Cardiac septum (tissue), 1 donor: ENCODE data around the gene MEGF8. TPM values are rescaled to one million over a fixed set of nuclear protein-coding genes. Genes with fewer than 3 reads are reported as not detected.

Experiments used
- DNase-seq: peaks from one replicate; pipeline ENCODE4 v3.0.0-alpha.2; 2020; ENCODE audit warnings: low spot score
- intact Hi-C: fragments of 100-400 bp; cut with DNase I; formaldehyde crosslinking; loops from one replicate; pipeline ENCODE4 v1.14.0; 2022
- total RNA-seq: library from RNA; stranded (reverse); fragmentation: NEBNext Ultra II Directional; extraction: Animal tissue kit (Norgen Biotek cat#: 25700); gene quantifications from one replicate; pipeline ENCODE4 v1.2.1, GENCODE V29; 2021
- donor health status: DM: no; HTN: no; CAD: no.

Gene MEGF8
- total RNA-seq, 1 donor from 2014 or later, result 45.8 TPM

DNA sequence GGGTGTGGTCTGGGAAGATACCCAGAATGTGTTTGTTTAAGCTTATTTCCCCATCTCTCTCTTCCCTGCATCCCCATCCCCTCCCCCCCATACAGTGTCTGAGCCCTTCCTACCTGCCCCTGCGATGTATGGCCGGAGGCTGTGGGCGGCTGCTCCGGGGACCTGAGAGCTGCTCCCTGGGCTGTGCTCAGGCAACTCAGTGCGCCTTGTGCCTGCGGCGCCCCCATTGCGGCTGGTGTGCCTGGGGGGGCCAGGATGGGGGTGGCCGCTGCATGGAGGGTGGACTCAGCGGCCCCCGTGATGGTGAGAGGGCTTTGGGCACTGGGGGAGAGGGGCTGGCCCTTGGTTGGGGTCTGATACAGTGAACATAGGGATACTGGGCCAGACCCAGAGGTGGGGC is 42.9 kb downstream of the MEGF8 start:
- intact Hi-C loops, result no loop called here
- no peak for DNase-seq

DNA sequence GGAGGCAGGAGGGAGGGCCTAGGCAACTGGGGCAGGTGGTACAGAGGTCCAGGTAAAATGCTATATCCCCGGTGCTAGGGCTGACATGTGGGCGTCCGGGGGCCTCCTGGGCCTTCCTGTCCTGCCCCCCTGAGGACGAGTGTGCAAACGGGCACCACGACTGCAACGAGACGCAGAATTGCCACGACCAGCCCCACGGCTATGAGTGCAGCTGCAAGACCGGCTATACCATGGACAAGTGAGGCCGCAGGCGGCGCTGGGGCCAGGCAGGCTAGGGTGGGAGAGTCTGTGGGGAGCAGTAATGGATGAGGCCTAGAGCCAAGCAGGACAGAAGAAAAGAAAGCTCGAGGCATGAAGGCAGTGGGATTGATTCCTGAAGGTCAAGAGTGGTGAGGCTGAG is 43.3 kb downstream of the MEGF8 start:
- intact Hi-C loops, result no loop called here
- DNase-seq, result no peak

DNA sequence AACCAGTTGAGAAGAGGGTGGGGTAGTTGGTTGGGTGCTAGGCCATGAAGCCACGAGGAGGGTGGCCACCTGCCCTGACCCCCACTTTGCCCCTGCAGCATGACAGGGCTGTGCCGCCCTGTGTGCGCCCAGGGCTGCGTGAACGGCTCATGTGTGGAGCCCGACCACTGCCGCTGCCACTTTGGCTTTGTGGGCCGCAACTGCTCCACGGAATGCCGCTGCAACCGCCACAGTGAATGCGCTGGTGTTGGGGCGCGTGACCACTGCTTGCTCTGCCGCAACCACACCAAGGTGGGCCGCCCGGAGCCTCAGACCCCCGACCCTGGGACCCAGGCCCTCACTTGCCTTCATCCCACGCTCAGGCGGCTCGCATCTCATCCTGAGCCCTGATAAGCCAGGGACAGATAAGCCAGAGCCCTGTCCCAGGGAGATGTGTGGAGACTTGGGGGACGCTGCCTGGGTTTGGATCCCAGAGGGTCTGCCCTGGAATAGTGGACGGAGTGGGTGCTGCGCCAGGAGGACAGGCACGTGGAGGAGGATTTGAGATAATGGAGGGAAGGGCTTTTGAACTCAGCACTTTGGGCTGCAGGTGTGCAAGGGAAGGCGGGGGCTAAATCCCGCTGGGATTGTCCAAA is 44.1 kb downstream of the MEGF8 start:
- intact Hi-C loops, result no loop called here
- DNase-seq, result no peak

DNA sequence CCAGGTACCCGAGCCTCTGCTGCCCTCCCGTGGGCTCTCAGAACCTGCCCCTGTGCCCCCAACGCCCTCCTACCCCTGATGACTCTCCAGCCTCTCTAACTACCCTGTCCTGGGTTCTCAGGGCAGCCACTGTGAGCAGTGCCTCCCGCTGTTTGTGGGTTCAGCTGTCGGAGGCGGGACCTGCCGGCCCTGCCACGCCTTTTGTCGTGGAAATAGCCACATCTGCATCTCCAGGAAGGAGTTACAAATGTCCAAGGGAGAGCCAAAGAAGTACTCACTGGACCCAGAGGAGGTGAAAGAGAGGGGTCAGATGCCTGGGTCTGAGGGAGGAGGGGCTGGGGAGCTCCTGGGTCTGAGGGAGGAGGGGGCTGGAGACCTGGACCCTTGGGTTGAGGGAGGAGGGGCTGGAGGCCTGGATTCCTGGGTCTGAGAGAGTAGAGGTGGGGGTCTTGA is 44.7 kb downstream of the MEGF8 start:
- DNase-seq, result no peak
- intact Hi-C loops, result no loop called here

DNA sequence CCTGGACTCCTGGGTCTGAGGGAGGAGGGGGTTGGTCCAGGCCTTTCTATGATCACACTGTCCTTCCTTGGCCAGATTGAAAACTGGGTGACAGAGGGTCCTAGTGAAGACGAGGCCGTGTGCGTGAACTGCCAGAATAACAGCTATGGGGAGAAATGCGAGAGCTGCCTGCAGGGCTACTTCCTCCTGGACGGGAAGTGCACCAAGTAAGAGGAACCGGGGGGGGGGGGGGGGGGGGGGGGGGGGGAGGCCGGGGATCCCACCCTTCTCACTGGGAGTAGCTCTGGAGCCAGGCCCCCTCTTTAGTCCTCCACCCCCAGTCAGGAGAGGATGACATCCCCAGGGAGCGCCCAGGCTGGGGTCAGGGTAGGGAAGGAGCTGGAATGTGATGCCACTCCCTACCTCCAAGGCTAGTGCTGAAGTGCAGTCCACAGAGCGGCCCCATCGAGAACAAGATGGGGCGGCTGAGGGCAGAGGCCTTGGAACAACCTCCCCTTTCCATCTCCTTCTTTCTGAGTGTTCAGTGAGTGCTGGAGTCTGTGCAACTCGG is 45.3 kb downstream of the MEGF8 start:
- DNase-seq, result no peak
- intact Hi-C loops, result no loop called here

DNA sequence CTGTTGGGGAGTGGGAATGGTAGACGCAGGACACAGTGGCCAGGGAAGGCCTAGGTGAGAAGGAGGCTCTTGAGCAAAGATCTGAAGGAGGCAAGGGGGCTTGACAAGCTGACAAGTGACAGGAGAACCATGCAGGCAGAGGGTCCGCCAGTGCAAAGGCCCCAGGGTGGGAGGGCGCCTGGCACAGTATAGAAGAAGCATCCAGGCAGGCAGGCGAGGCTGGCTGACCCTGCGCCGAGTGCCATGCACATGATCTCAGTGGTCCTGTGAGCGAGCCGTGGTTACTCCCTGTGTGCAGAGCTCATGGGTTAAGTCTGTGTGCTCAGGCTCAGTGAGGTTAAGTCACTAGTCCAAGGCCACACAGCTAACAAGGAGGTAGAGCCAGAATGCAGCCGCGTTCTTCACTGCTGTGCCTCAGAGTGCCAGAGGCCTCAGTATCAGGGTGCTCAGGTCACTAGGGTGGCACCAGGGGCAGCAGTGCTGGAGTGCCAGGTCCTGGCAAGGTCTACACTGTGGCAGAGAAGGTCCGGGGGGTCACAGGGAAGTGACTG is 49.5 kb downstream of the MEGF8 start:
- intact Hi-C loops, result no loop called here
- no peak for DNase-seq

DNA sequence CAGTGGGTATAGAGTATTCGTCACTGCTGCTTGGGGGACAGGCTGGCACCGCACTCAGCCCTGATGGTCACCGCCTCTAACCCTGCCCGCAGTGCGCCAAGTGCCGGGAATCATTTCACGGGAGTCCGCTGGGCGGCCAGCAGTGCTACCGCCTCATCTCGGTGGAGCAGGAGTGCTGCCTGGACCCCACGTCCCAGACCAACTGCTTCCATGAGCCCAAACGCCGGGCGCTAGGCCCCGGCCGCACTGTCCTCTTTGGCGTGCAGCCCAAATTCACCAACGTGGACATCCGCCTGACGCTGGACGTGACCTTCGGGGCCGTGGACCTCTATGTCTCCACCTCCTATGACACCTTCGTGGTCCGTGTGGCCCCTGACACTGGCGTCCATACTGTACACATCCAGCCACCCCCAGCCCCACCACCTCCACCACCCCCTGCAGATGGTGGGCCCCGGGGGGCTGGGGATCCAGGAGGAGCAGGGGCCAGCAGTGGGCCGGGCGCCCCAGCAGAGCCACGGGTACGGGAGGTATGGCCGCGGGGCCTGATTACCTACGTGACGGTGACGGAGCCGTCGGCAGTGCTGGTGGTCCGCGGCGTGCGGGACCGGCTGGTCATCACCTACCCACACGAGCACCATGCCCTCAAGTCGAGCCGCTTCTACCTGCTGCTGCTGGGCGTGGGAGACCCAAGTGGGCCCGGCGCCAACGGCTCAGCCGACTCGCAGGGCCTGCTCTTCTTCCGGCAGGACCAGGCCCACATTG is 50.2 kb downstream of the MEGF8 start:
- intact Hi-C loops, result no loop called here
- no peak for DNase-seq

DNA sequence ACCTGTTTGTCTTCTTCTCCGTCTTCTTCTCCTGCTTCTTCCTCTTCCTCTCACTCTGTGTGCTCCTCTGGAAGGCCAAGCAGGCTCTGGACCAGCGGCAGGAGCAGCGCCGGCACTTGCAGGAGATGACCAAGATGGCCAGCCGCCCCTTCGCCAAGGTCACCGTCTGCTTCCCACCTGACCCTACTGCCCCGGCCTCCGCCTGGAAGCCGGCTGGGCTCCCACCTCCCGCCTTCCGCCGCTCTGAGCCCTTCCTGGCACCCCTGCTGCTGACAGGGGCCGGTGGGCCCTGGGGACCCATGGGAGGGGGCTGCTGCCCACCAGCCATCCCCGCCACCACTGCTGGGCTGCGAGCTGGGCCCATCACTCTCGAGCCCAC is 50.7 kb downstream of the MEGF8 start:
- intact Hi-C loops, result no loop called here
- no peak for DNase-seq

DNA sequence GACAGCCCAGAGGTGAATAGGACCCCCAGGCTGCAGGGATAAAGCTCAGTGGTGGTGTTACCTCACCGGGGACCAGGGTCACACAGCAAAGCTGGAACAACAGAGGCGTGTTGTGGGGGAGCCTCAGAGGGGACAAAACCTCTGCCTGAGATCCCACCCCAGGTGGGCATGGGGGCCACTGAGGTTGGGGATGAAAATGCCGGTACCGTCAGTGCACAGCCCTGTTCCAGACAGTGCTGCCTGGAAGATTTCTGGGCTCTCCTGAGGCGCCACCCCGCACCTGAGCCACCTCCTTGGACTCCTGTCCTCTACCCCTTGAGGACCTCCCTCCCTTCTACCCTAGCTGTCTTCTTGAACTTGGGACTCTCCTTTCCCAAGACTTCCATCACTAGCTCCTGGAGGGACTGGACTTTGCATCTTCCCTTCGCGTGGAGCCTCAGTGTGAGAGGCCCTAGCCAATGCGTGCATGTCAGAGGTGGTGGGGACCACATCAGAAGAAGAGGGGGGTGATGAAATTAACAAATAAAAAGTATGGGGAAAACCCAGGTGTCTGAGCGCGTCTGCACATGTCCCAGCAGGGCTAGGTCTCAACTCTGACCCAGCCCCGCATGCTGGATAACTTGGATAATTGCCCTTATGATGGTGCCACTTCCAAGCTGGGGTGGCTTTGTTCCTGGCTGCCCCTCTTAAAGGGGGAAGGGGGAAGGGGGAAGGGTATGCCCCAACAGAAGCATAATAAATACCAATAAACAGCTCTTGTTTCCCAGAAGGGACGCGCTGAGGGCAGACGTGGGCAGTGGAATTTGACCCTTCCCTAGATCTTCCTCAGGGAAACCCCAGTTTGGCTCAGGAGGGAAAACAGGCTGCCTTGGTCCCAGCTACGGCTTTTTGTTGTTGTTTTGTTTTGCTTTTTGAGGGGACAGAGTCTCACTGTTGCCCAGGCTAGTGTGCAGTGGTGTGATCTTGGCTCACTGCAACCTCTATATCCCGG is 53.1 kb downstream of the MEGF8 start:
- DNase-seq, result no peak
- intact Hi-C loops, result no loop called here

DNA sequence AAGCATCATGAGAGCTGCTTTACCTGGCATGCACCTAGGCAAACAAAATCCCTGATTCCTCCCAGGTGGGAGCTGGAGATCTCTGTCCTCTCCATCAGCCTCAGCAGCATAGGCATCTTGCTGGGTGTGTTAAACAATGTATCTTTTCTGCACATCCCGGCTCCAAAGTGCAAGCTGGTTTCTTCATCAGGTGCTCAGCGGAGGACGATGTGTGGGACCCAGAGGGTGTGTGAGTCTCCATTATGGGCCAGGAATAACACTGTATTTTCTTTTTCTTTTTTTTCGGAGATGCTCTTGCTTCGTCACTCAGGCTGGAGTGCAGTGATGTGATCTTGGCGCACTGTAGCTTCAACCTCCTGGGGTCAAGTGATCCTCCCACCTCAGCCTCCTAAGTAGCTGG is 54.7 kb downstream of the MEGF8 start:
- DNase-seq, result no peak
- intact Hi-C loops, result no loop called here

DNA sequence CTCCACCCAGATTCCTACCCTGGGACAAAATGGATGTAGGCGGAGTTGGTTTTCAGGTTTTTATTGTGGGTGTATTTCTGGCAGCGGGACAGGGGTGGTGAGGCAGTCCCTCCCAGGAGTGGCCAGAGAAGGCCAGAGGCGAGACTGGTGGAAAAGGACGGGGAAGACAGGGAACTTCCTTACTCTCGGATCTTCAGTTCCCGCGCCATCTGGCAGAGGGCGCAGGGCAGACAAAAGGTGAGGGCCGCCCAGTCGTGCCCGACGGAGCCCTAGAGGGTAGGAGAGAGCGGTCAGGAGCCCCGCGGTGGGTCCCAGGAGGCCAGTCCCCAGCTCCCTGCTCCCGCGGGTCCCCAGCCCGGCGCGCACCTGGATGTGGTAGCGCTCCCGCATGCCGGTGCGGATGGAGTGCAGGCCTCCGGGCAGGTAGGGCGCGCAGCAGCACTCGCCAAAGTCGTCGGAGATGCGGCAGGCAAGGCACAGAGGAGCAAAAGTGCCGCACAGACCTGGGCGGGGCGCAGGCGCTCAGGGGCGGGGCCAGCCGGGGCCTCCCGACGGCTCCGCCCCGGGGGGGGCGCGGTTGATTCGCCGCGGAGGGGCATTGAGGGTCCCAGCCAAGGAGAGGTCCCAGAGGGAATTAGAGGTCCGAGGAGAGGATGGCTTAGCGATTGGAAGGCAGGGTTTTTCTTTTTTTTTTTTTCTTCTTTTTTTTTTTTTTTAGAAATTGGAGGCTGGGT is 61.7 kb downstream of the MEGF8 start:
- intact Hi-C loops, result no loop called here

DNA sequence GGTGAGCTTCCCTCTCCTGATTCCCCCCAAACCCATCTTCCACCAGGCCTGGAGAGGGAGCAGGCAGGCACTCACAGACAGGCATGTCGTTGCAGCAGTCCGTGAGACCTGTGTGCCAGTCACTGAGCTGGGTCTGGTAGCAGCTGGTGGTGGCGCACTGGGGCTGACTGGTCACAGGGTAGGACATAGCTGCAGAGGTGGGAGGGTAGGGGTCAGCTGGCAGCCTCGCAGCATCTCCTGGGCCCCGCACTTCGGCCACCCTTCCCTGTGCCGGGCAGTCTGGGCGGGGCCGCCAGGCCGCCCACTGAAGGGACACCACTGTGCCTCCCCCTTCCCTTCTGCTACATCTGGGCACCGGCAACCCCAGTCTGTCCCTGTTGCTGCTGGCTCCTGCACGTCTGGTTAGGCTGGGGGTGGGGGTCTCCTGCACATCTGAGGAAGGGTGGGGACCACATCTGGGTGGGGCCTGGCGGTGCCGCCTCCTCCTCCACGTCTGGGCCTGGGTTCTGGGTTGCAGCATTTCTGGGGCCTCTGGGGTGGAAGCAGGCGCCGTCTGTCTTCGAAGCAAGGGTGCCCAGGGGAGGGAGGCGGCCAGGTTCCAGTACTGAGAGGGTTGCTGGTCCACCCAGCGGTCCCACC is 63.5 kb downstream of the MEGF8 start:
- DNase-seq, result no peak
- intact Hi-C loops, result no loop called here

More for the DNA sequence above, 61.7 kb downstream of the MEGF8 start:
- DNase-seq, result peak; percentile 86

DNA sequence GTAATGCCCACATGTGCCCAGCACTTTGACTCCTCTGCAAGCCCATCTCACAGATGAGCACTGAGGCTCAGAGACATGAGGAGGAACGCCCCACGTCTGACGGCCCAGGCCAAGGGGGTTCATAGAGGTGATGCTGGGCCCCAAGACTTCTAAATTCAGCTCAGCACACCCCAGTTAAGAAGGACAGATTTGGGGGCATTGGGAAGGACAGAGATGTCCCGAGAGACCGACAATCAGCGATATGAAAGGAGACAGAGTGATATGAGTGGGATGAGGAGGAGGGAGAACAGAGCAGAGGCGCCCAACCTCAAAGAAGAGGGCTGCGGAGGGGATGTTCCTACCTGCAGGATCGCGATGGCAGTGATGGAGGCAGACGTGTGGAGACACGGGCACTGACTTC is 64.5 kb downstream of the MEGF8 start, which contains the start of gene CNFN:
TSS of gene CNFN (minus strand) at position 399 of the 400 bp plus-strand sequence. CDS start 1,260 bp downstream, outside the sequence.
- intact Hi-C loops, result no loop called here
- no peak for DNase-seq

DNA sequence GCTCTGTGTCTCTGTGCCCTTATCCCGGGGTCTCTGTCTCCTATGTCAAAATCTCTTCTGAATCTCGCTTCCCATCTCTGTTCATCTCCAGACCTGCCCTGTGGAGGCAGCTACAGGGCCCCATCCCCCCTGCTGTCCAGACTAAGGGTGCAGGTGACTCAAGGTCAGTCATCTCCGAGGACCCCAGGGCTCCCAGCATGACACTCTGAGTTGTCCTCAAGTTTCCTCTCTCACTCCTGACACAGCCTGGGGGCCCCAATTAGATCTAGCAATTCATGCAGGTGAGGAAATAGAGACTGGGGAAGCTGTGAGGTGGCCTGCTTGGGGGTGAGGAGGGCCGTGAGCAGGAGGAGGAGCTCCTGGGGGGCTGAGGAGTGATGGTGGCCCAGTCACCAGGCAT is 66.7 kb downstream of the MEGF8 start:
- intact Hi-C loops, result no loop called here

DNA sequence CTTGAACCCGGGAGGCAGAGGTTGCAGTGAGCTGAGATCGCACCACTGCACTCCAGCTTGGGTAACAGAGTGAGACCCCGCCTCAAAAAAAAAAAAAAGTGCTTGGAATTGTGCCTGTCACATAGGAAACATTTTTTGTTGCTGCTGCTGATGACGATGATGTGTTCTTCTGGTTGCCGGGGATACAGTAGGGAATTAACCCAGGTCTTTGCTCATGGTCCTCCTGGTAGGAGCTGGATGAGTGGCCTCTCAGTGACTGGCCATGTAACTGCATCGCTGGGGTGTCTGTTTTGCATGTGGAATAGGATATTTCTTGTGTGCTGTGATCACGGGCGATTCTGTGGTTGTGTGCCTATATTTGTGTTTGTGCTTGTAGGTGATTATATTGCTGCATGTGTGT is 69.3 kb downstream of the MEGF8 start:
- no peak for DNase-seq
- intact Hi-C loops, result loop anchor here (5.0 kb wide), 1 partner anchor 67 kb away; the partner anchor contains the start of gene MEGF8

More for the DNA sequence above, 66.7 kb downstream of the MEGF8 start:
- no peak for DNase-seq

DNA sequence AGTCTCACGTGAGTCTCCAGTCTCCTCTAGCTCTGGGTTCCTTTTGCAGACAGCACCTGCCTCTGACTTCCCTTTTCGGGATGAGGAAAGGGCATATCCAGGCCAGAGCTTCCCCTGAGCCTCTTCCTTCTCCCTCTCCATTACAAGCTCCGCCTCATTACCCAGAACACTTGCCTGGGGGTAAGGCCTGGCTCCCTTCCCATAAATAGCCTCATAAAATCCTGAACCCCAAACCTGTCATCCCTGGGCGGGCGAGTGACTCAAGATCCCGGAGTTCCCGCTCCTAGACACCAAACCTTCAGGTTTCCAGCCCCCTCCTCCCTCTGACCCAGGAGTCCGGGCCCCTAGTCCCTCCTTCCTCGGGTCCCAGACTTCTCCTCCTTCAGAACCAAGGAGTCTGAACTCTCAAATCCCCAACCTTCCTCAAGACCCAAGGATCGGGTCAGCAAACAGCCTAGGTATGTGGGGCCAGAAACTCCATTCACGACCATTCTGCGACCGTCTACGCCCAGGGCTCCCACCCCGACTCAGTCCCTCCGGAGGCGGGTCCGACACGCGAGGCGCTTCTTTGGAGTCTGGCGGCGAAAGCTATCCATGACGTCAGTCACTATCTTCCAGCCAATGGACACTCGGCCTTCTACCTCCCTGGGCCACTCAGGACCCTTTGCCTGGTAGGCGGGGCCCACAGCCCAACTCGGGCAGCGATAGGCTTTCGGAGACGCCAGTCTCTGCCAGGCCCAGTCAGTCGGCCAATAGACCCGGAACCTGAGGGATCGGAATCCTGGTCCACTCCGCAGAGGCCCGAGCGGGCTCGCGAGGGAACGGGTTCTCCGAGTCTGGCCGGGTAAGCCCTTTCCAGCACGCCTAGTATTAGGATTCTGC is 71.2 kb downstream of the MEGF8 start:
- intact Hi-C loops, result loop anchor here (5.0 kb wide), 1 partner anchor 69 kb away; the partner anchor contains the start of gene MEGF8
- peak; percentile 100 for DNase-seq
